ENCODE data around the gene CXXC5.
"Not testable (repeated sequence)": the region's sequence is repeated elsewhere in the genome, so short reads cannot be mapped to it uniquely, and the experiment has no call there.

The CXXC5 gene

GRCh38 chr5:139648205-139649081 is at the start of gene CXXC5:
CXXC5 (plus strand) TSS chr5:139648349; CDS start chr5:139680524, 32,175 bp downstream.
- peak; percentile 85 for DNase-seq (ENCODE audit: extremely low spot score)
- TF ChIP-seq, protein P1, sequence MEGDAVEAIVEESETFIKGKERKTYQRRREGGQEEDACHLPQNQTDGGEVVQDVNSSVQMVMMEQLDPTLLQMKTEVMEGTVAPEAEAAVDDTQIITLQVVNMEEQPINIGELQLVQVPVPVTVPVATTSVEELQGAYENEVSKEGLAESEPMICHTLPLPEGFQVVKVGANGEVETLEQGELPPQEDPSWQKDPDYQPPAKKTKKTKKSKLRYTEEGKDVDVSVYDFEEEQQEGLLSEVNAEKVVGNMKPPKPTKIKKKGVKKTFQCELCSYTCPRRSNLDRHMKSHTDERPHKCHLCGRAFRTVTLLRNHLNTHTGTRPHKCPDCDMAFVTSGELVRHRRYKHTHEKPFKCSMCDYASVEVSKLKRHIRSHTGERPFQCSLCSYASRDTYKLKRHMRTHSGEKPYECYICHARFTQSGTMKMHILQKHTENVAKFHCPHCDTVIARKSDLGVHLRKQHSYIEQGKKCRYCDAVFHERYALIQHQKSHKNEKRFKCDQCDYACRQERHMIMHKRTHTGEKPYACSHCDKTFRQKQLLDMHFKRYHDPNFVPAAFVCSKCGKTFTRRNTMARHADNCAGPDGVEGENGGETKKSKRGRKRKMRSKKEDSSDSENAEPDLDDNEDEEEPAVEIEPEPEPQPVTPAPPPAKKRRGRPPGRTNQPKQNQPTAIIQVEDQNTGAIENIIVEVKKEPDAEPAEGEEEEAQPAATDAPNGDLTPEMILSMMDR (IDR thresholded peaks at IDR 0.05; ENCODE audit: control extremely low read depth, extremely low read depth, low read depth, missing control alignments) = no peak
- CTCF ChIA-PET = interaction anchor here (0.8 to 15.5 kb wide), 7 partner anchors 11 to 117 kb away, joined by 3 to 229 read pairs (median 7); no protein-coding TSS in a partner anchor
- POLR2A ChIA-PET = interaction anchor here (1.2 to 3.7 kb wide), 3 partner anchors 9 to 12 kb away, joined by 5 to 31 read pairs (median 6); no protein-coding TSS in a partner anchor

DNA sequence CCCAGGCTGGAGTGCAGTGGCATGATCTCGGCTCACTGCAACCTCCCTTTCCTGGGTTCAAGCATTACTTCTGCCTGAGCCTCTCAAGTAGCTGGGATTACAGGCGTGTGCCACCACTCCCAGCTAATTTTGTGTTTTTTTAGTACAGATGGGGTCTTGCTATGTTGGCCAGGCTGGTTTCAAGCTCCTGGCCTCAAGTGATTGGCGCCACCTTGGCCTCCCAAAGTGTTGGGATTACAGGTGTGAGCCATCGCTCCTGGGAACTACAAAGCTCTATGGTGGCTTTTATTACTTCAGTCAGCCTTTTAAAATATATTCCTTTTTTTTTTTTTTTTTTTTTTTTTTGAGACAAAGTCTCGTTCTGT is 49.6 kb upstream of the CXXC5 start:
- ChIA-PET CTCF (interaction anchor here (1.0 to 1.9 kb wide), 7 partner anchors 8 to 51 kb away, joined by 3 to 4 read pairs (median 4); no protein-coding TSS in a partner anchor), POLR2A (interaction anchor here (0.6 kb wide), 1 partner anchor 19 kb away, joined by 3 read pairs; no protein-coding TSS in a partner anchor)

GRCh38 chr5:139600336-139600949 is 47.7 kb upstream of the CXXC5 start:
- ChIA-PET CTCF (interaction anchor here (1.1 to 2.4 kb wide), 4 partner anchors 9 to 165 kb away, joined by 3 to 9 read pairs (median 6); no protein-coding TSS in a partner anchor), POLR2A (interaction anchor here (0.6 kb wide), 1 partner anchor 10 kb away, joined by 4 read pairs; no protein-coding TSS in a partner anchor)
- TF ChIP-seq, protein P1 (IDR thresholded peaks at IDR 0.05; ENCODE audit: control extremely low read depth, extremely low read depth, low read depth, missing control alignments) = no peak
- DNase-seq (ENCODE audit: extremely low spot score) = no peak

More for the DNA sequence above, 49.6 kb upstream of the CXXC5 start:
- DNase-seq (ENCODE audit: extremely low spot score) = not testable (repeated sequence)

DNA sequence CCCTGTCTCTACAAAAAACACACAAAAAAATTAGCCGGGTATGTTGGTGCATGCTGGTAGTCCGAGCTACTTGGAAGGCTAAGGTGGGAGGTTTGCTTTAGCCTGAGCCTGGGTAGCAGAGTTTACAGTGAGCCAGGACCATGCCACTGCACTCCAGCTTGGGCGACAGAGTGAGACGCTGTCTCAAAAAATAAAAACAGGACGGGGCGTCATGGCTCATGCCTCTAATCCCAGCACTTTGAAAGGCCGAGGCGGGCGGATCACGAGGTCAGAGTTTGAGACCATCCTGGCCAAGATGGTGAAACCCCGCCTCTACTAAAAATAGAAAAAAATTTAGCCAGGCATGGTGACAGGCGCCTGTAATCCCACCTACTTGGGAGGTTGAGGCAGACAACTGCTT is 46.7 kb upstream of the CXXC5 start:
- no peak for DNase-seq (ENCODE audit: extremely low spot score)
- POLR2A ChIA-PET = interaction anchor here (0.6 kb wide), 1 partner anchor 11 kb away, joined by 4 read pairs; no protein-coding TSS in a partner anchor
- TF ChIP-seq, protein P1 (IDR thresholded peaks at IDR 0.05; ENCODE audit: control extremely low read depth, extremely low read depth, low read depth, missing control alignments) = no peak
- CTCF ChIA-PET = interaction anchor here (1.3 to 2.4 kb wide), 5 partner anchors 10 to 58 kb away, joined by 3 to 9 read pairs (median 3); no protein-coding TSS in a partner anchor

- POLR2A ChIA-PET; DNase-seq (ENCODE audit: extremely low spot score): not testable (repeated sequence)
- CTCF ChIA-PET = interaction anchor here (1.3 to 2.4 kb wide), 4 partner anchors 10 to 59 kb away, joined by 3 to 9 read pairs (median 3); no protein-coding TSS in a partner anchor
Measured at GRCh38 chr5:139601948-139602347, 46.2 kb upstream of the CXXC5 start.

DNA sequence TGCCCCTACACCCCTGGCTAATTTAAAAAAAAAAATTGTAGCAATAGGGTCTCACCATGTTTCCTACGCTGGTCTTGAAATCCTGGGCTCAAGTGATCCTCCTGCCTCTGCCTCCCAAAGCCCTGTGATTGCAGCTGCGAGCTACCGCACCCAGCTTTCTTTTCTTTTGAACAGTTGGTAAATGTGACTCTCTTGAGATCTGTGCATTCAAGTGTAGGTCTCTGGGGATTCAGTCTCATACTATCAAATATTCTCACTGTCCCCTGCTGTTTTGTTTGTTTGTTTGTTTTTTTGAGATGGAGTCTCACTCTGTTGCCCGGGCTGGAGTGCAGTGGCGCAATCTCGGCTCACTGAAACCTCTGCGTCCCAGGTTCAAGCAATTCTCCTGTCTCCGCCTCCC is 42.3 kb upstream of the CXXC5 start:
- POLR2A ChIA-PET = no interaction called here
- CTCF ChIA-PET = interaction anchor here (1.3 to 5.8 kb wide), 8 partner anchors 17 to 185 kb away, joined by 3 to 39 read pairs (median 4); no protein-coding TSS in a partner anchor
- DNase-seq (ENCODE audit: extremely low spot score) = no peak
- TF ChIP-seq, protein P1 (IDR thresholded peaks at IDR 0.05; ENCODE audit: control extremely low read depth, extremely low read depth, low read depth, missing control alignments) = no peak

Data from GM10248 (cell line).